Common myeloid progenitor, CD34-positive (primary cell): ENCODE results near the gene PFN4. TPM values are rescaled to one million over a fixed set of nuclear protein-coding genes. Genes with fewer than 3 reads are reported as not detected.

Source experiments
- CTCF ChIA-PET: fragments of 350-600 bp; sonication (Branson Sonifier 250); formaldehyde crosslinking; loops from one replicate; lab custom pipeline; 2021; ENCODE audit warnings: antibody characterized with exemption; lab: Charles Lee
- POLR2A ChIA-PET: fragments of 350-600 bp; sonication (Branson Sonifier 250); formaldehyde crosslinking; loops from one replicate; lab custom pipeline; 2021; ENCODE audit warnings: antibody characterized with exemption; lab: Charles Lee
- DNase-seq, 3 donors: peaks; one replicate each; pipeline versions ENCODE4 v3.0.0 to v3.0.0-alpha.2; 2013
- H3K27ac ChIP-seq, 2 experiments: 1 replicate in 1 of 2; 2 replicates in 1 of 2; pipeline ENCODE4 v1.7.0; 2013; ENCODE audit warnings: inconsistent platforms in 2 of 2, low read length in 2 of 2, mild to moderate bottlenecking in 2 of 2, low read depth in 1 of 2, moderate library complexity in 1 of 2; ENCODE audit not compliant: severe bottlenecking in 2 of 2, insufficient read depth in 1 of 2, poor library complexity in 1 of 2
- H3K27me3 ChIP-seq, 5 experiments: replicated peaks in 2 of 5; 1 replicate in 3 of 5; 2 replicates in 2 of 5; pipeline versions ENCODE4 v1.6.1 to v1.7.0; 2013; ENCODE audit warnings: low read length in 4 of 5, mild to moderate bottlenecking in 2 of 5, moderate library complexity in 2 of 5, inconsistent platforms in 1 of 5; ENCODE audit not compliant: insufficient read depth in 5 of 5, control insufficient read depth in 4 of 5
- H3K36me3 ChIP-seq, 4 experiments: 1 replicate in 2 of 4; 2 replicates in 2 of 4; pipeline versions ENCODE4 v1.6.1 to v1.7.0; 2013; ENCODE audit warnings: low read length in 3 of 4, control low read depth in 1 of 4, mild to moderate bottlenecking in 1 of 4; ENCODE audit not compliant: control insufficient read depth in 4 of 4, insufficient read depth in 4 of 4
- H3K4me1 ChIP-seq, 4 experiments: 1 replicate in 3 of 4; 2 replicates in 1 of 4; pipeline versions ENCODE4 v1.6.1 to v1.7.1; 2013; ENCODE audit warnings: low read length in 3 of 4, mild to moderate bottlenecking in 3 of 4, control low read depth in 1 of 4, inconsistent platforms in 1 of 4, moderate library complexity in 1 of 4; ENCODE audit not compliant: control insufficient read depth in 4 of 4, insufficient read depth in 4 of 4; ENCODE audit errors: control extremely low read depth in 1 of 4
- H3K4me3 ChIP-seq, 7 experiments: 1 replicate in 4 of 7; 2 replicates in 3 of 7; pipeline versions ENCODE4 v1.5.1 to v1.7.0; 2013; ENCODE audit warnings: mild to moderate bottlenecking in 7 of 7, low read length in 6 of 7, moderate library complexity in 6 of 7, inconsistent platforms in 2 of 7, low read depth in 2 of 7, control low read depth in 1 of 7; ENCODE audit not compliant: insufficient read depth in 4 of 7, control insufficient read depth in 1 of 7; ENCODE audit errors: extremely low read depth in 1 of 7
- H3K9me3 ChIP-seq, 5 experiments: 1 replicate in 4 of 5; 2 replicates in 1 of 5; pipeline versions ENCODE4 v1.6.1 to v1.7.1; 2013; ENCODE audit warnings: low read length in 4 of 5, mild to moderate bottlenecking in 2 of 5, inconsistent platforms in 1 of 5, low read depth in 1 of 5, moderate library complexity in 1 of 5; ENCODE audit not compliant: control insufficient read depth in 4 of 5, insufficient read depth in 2 of 5; ENCODE audit errors: control extremely low read depth in 1 of 5
- WGBS: methylation state at CpG from one replicate; pipeline ENCODE4 v1.1.5; 2013; ENCODE audit not compliant: insufficient coverage; 5-methylcytosine and 5-hydroxymethylcytosine counted together
- polyA plus RNA-seq: library from polyadenylated mRNA; unstranded; fragments of 120-200 nt; gene quantifications from one replicate; pipeline ENCODE4 v1.2.1, GENCODE V29; 2013

The PFN4 gene
- polyA plus RNA-seq: 0.63 TPM

GRCh38 chr2:24123195-24123921, at the start of gene PFN4, which contains the start of gene FAM228B:
PFN4 (minus strand) TSS chr2:24123334; CDS start chr2:24122535, 799 bp downstream.
FAM228B (plus strand) TSS chr2:24123469; CDS start chr2:24124362, 893 bp downstream.
- ChIA-PET CTCF (interaction anchor here (1.5 to 1.9 kb wide), 2 partner anchors 11 to 39 kb away, joined by 9 read pairs; partner anchors contain the start of gene TP53I3), POLR2A (interaction anchor here (0.5 kb wide), 1 partner anchor 374 kb away, joined by 4 read pairs; no protein-coding TSS in a partner anchor)
- H3K27me3 ChIP-seq: no peaks in the 10 kb centered on the region
- no peaks in the 10 kb centered on the region for H3K36me3 ChIP-seq
- no peaks in the 10 kb centered on the region for H3K9me3 ChIP-seq
- peak; percentile 78 to 90 (median 86) for DNase-seq
- WGBS: under 1% methylated on average over 88 of the region's 103 CpGs
- peak within 1 kb of the TSS; percentile 76 to 88 for H3K27ac ChIP-seq
- peak within 1 kb of the TSS; percentile 67 to 86 (median 80) for H3K4me3 ChIP-seq
- H3K4me1 ChIP-seq: peaks cover 3 to 24% (median 17%) of the 10 kb centered on the region in 4 experiments

DNA sequence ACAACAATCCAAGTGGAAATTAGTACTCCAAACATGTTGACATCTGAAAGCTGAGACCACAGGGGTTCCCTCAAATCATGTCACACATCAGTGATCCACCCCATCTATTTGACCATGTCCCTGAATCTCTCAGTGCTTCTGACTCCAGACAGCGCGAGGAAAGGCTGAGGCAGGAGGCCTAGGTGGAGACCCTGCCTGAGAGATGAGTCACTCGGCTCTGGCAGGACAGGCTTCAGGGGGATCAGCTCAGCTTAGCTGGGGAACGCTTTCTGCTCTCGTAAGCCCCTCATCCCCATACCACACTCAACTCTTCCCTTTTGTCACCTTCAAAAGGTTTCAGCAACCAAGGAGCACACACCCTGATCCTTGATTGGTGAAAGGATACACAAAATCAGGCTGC, 45.9 kb upstream of the PFN4 start:
- DNase-seq: no peak
- H3K27ac ChIP-seq: no peak overlapping the region
- peaks cover 0 to 2% (median 1%) of the 10 kb centered on the region in 5 experiments for H3K9me3 ChIP-seq
- H3K27me3 ChIP-seq: peaks cover 0 to 2% (median 2%) of the 10 kb centered on the region in 5 experiments
- 100% methylated on average over 5 of the region's 5 CpGs for WGBS
- POLR2A ChIA-PET: no interaction called here
- H3K4me1 ChIP-seq: no peaks in the 10 kb centered on the region
- H3K36me3 ChIP-seq: no peaks in the 10 kb centered on the region
- H3K4me3 ChIP-seq: no peak overlapping the region
- CTCF ChIA-PET: interaction anchor here (1.0 kb wide), 1 partner anchor 11 kb away, joined by 4 read pairs; no protein-coding TSS in a partner anchor

DNA sequence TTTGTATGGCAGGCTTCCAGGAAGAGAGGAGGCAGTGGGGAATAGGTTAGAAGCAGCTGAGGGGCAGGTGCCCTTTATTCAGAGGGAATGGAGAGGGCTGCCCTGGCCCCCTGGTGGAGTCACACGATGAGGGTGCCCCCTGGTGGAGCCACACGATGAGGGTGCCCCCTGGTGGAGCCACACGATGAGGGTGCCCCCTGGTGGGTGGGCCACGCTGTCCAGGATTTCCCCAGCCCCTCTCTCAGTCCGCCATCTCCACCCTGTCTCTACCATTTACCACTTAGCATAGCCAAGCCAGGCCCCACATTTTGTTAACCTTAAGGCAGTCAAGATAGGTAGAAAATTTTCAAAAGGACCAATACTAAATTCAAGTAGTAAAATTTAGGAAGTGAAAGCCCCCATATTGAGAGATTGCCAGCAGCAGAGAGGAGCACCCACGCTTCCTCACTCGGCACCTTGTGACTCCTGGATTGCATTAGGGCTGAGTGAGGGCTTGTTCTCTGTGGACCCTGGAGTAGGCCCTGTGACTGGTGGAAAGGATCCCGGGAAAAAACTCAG, 41.4 kb upstream of the PFN4 start:
- H3K36me3 ChIP-seq: peaks cover 0 to 13% (median 7%) of the 10 kb centered on the region in 4 experiments
- H3K4me1 ChIP-seq: no peaks in the 10 kb centered on the region
- 60% methylated on average over 7 of the region's 8 CpGs for WGBS
- POLR2A ChIA-PET: no interaction called here
- H3K9me3 ChIP-seq: peaks cover 0 to 6% (median 4%) of the 10 kb centered on the region in 5 experiments
- peak; percentile 55 to 76 (median 67) for DNase-seq
- CTCF ChIA-PET: interaction anchor here (0.5 to 4.4 kb wide), 5 partner anchors 9 to 80 kb away, joined by 3 to 25 read pairs (median 3); partner anchors contain the start of gene TP53I3
- no peak overlapping the region for H3K27ac ChIP-seq
- no peaks in the 10 kb centered on the region for H3K27me3 ChIP-seq
- no peak overlapping the region for H3K4me3 ChIP-seq

GRCh38 chr2:24163601-24164000, 40.5 kb upstream of the PFN4 start:
- Histone ChIP-seq H3K36me3 (peaks cover 0 to 21% (median 12%) of the 10 kb centered on the region in 4 experiments), H3K4me1 (no peaks in the 10 kb centered on the region), H3K27me3 (no peaks in the 10 kb centered on the region), H3K9me3 (peaks cover 0 to 6% (median 4%) of the 10 kb centered on the region in 5 experiments), H3K27ac (no peak overlapping the region), H3K4me3 (no peak overlapping the region)
- no peak for DNase-seq
- ChIA-PET POLR2A (no interaction called here), CTCF (interaction anchor here (0.5 to 4.4 kb wide), 6 partner anchors 7 to 79 kb away, joined by 3 to 25 read pairs (median 3); partner anchors contain the start of gene TP53I3)
- 71% methylated on average over 2 of the region's 2 CpGs for WGBS

GRCh38 chr2:24163186-24163585, 40.1 kb upstream of the PFN4 start:
- Histone ChIP-seq H3K9me3 (peaks cover 0 to 6% (median 4%) of the 10 kb centered on the region in 5 experiments), H3K4me1 (no peaks in the 10 kb centered on the region), H3K36me3 (peaks cover 0 to 23% (median 13%) of the 10 kb centered on the region in 4 experiments), H3K27me3 (no peaks in the 10 kb centered on the region), H3K4me3 (no peak overlapping the region), H3K27ac (no peak overlapping the region)
- ChIA-PET CTCF (interaction anchor here (0.9 to 4.4 kb wide), 6 partner anchors 8 to 79 kb away, joined by 3 to 25 read pairs (median 4); partner anchors contain the start of gene TP53I3), POLR2A (no interaction called here)
- DNase-seq: no peak
- 61% methylated on average over 2 of the region's 3 CpGs for WGBS

GRCh38 chr2:24162494-24162893, 39.4 kb upstream of the PFN4 start:
- POLR2A ChIA-PET: interaction anchor here (0.6 kb wide), 1 partner anchor 152 kb away, joined by 3 read pairs; no protein-coding TSS in a partner anchor
- Histone ChIP-seq H3K9me3 (peaks cover 0 to 6% (median 4%) of the 10 kb centered on the region in 5 experiments), H3K27ac (no peak overlapping the region), H3K4me1 (no peaks in the 10 kb centered on the region), H3K4me3 (no peak overlapping the region), H3K36me3 (peaks cover 0 to 23% (median 13%) of the 10 kb centered on the region in 4 experiments), H3K27me3 (no peaks in the 10 kb centered on the region)
- CTCF ChIA-PET: interaction anchor here (0.9 to 4.4 kb wide), 4 partner anchors 8 to 78 kb away, joined by 3 to 25 read pairs (median 7); partner anchors contain the start of gene TP53I3
- WGBS: no CpG with 5 or more reads among the region's 1 CpG
- no peak for DNase-seq
